OCI-LY7 (cell line): ENCODE data around the gene CXCR3. TPM values are rescaled to one million over a fixed set of nuclear protein-coding genes. Genes with fewer than 3 reads are reported as not detected.

Experiments used
- Bru-seq: library from RNA; stranded (reverse); fragments of 400-500 nt; gene quantifications from one replicate; lab custom pipeline; 2021; lab: Mats Ljungman, UMichigan
- BruChase-seq, 2 experiments: library from RNA; stranded (reverse); fragments of 400-500 nt; gene quantifications; one replicate each; lab custom pipeline; 2021; lab: Mats Ljungman, UMichigan
- BruUV-seq: library from RNA; stranded (reverse); fragments of 400-500 nt; replicated peaks from 2 replicates; lab custom pipeline; 2021; lab: Mats Ljungman, UMichigan
- CTCF ChIA-PET: fragments of 300-600 bp; sonication (Branson Sonifier 250); formaldehyde crosslinking; loops from one replicate; lab custom pipeline; 2022; ENCODE audit warnings: antibody characterized with exemption; ENCODE audit not compliant: unreplicated experiment; lab: Charles Lee
- POLR2A ChIA-PET: fragments of 300-600 bp; sonication (Branson Sonifier 250); formaldehyde crosslinking; loops from one replicate; lab custom pipeline; 2022; ENCODE audit warnings: antibody characterized with exemption; lab: Charles Lee
- DNase-seq: peaks from one replicate; pipeline ENCODE4 v3.0.0-alpha.2; 2015; ENCODE audit warnings: low spot score
- H2AFZ ChIP-seq: fragments of 200-600 bp; sonication (generic), shearing (Covaris generic); 2 replicates; pipeline ENCODE4 v1.6.1; 2014; ENCODE audit warnings: mild to moderate bottlenecking, antibody characterized with exemption, low read length, moderate library complexity
- H3K27ac ChIP-seq: fragments of 200-600 bp; sonication (generic); 2 replicates; pipeline ENCODE4 v1.5.1; 2014; ENCODE audit warnings: mixed run types, low read depth, mild to moderate bottlenecking, moderate library complexity, low read length, inconsistent platforms; ENCODE audit not compliant: poor library complexity, severe bottlenecking
- H3K36me3 ChIP-seq: fragments of 200-600 bp; sonication (generic); 2 replicates; pipeline ENCODE4 v1.6.1; 2014; ENCODE audit warnings: mild to moderate bottlenecking, antibody characterized with exemption, low read length, moderate library complexity, mixed read lengths; ENCODE audit not compliant: insufficient read depth
- H3K4me1 ChIP-seq: fragments of 200-600 bp; sonication (generic); 2 replicates; pipeline ENCODE4 v1.5.1; 2014; ENCODE audit warnings: mild to moderate bottlenecking, low read length; ENCODE audit not compliant: insufficient read depth, poor library complexity, severe bottlenecking
- H3K4me2 ChIP-seq: fragments of 200-600 bp; sonication (generic); 2 replicates; pipeline ENCODE4 v1.6.1; 2014; ENCODE audit warnings: mild to moderate bottlenecking, low read length
- H3K4me3 ChIP-seq: fragments of 200-600 bp; sonication (generic); 2 replicates; pipeline ENCODE4 v1.5.1; 2014; ENCODE audit warnings: mild to moderate bottlenecking, low read depth, low read length; ENCODE audit not compliant: poor library complexity, severe bottlenecking
- H3K79me2 ChIP-seq: fragments of 200-600 bp; sonication (generic); 2 replicates; pipeline ENCODE4 v1.6.1; 2016; ENCODE audit warnings: low read depth, mild to moderate bottlenecking, low read length, moderate library complexity, mixed read lengths; ENCODE audit not compliant: insufficient read depth
- H3K9me2 ChIP-seq: fragments of 200-600 bp; sonication (generic); 2 replicates; pipeline ENCODE4 v1.6.1; 2016; ENCODE audit warnings: mild to moderate bottlenecking, low read length, mixed read lengths; ENCODE audit not compliant: insufficient read depth
- H3K9me3 ChIP-seq: fragments of 200-600 bp; sonication (generic); 2 replicates; pipeline ENCODE4 v1.6.1; 2014; ENCODE audit warnings: mild to moderate bottlenecking, mixed run types, low read length, mixed read lengths
- H4K20me1 ChIP-seq: fragments of 200-600 bp; sonication (generic); 2 replicates; pipeline ENCODE4 v1.6.1; 2014; ENCODE audit warnings: mild to moderate bottlenecking, antibody characterized with exemption, low read length, moderate library complexity, mixed read lengths; ENCODE audit not compliant: insufficient read depth
- EZH2phosphoT487 ChIP-seq: fragments of 200-600 bp; sonication (generic); IDR thresholded peaks from 2 replicates; pipeline ENCODE4 v1.6.1; 2018; ENCODE audit warnings: low read depth, borderline replicate concordance, mild to moderate bottlenecking, mixed run types, antibody characterized with exemption, low read length, moderate library complexity, mixed read lengths
- intact Hi-C: fragments of 100-400 bp; cut with micrococcal nuclease; formaldehyde crosslinking; loops from one replicate; pipeline ENCODE4 v1.10.0; 2022; ENCODE audit not compliant: unreplicated experiment
- long read RNA-seq: library from polyadenylated mRNA; stranded (forward); transcript quantifications from one replicate; pipeline ENCODE4 v2.0.0, GENCODE V29; 2022
- total RNA-seq, 2 experiments: library from RNA; depleted of rRNA in 1 of 2; stranded (reverse); fragments of >200 nt in 1 of 2; shearing (Covaris generic) in 1 of 2; gene quantifications; 2 replicates each; pipeline ENCODE4 v1.2.3, GENCODE V29; 2014 to 2022
- TF ChIP-seq, protein P1 (sequence below): fragments of 200-600 bp; sonication (generic); conservative IDR thresholded peaks from 2 replicates; pipeline ENCODE4 v1.5.1; 2014; ENCODE audit warnings: mild to moderate bottlenecking, antibody characterized with exemption, low read length, moderate library complexity, mixed read lengths

The CXCR3 gene
- total RNA-seq (2014; rRNA removed; shearing (Covaris generic)) (not detected in 2 replicates), total RNA-seq (2022) (not detected in 2 replicates), Bru-seq, nascent RNA (percentile 22 among the genes with signal in this experiment), BruChase-seq, experiment 1, labeled RNA remaining after a 6-hour chase (not detected), BruChase-seq, experiment 2, labeled RNA remaining after a 2-hour chase (percentile 28 among the genes with signal in this experiment)
- long read RNA-seq = 0 reads

DNA sequence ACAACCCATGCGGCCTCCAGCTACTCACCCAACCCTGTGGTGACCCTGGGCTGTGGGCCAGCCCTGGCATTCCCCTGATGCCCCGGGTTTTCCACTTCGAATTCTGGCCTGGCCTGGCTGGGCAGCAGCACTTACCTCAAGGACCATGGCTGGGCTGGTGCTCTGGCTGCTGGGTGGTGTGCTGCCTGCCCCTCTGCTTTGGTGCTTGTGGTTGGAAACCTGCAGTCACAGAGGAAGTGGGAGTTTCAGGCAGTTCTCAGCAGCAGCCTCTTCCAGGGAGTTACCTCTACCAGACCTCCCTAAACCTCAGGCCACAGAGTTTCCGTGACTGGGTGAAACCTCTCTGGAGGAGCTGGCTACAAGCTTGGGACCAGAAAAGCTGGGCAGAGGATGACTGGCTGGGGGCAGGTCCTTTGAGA lies at the start of gene CXCR3:
Gene CXCR3, minus strand, starts transcription at position 209 of the 419 bp plus-strand sequence. Its CDS starts 62 bp downstream, at position 147.
- ChIA-PET POLR2A (interaction anchor here (0.9 kb wide), 1 partner anchor 252 kb away, joined by 3 read pairs; the partner anchor contains the start of gene TAF1), CTCF (no interaction called here)
- intact Hi-C loops = no loop called here

DNA sequence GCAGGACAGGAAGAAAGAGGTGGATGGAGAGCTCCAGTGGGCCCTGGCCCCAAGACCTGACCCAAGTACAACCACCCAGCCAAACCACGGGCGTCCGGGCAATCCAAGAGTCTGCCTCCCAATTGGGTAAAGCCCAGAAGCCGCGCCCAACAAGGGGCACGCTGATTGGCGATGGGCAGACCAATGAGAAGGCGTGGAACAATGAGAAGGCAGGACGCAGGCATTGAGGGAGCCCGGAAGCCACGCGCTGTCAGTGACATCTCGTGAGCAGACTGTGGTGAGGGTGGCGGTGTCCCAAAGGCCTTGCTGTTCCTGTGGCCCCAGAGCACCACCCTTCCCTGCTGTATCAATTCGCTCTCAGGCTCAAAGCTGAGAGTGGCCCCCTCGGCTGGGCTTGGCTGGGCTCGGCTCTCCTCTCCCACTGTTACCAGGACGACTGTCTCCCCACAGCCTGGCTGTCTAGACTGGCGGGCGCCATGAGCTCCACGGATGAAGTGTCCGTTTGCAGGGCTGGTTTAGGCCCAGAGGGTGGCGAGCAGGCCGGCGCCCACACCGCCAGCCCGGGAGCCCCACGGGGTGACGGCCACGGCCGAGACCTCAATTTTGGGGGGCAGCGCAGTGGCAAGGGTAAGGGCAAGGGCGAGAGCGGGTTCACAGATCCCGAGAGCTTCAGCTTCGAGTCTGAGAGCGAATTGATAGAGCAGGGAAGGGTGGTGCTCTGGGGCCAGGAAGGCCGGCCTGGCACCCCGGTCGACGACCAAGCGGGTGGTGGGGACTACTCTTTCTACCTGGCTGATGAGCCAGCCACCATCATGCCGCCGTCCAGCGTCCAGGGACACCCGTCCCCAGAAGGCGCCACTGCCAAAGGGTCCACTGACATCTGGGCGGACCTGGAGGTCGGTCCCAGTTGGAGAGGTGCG lies 49.3 kb upstream of the CXCR3 start, which contains the start of gene LOC101059915:
Gene LOC101059915, plus strand, starts transcription at position 219 of the 920 bp plus-strand sequence.
- no peaks in the 10 kb centered on the region for H4K20me1 ChIP-seq
- no peaks in the 10 kb centered on the region for H3K79me2 ChIP-seq
- ChIA-PET POLR2A (no interaction called here), CTCF (no interaction called here)
- H3K4me2 ChIP-seq = no peak within 1 kb of the TSS
- no peaks in the 10 kb centered on the region for H3K9me3 ChIP-seq
- H3K36me3 ChIP-seq = no peaks in the 10 kb centered on the region
- no peak within 1 kb of the TSS for H3K4me3 ChIP-seq
- no peaks in the 10 kb centered on the region for H3K4me1 ChIP-seq
- intact Hi-C loops = no loop called here
- no peak within 1 kb of the TSS for H3K27ac ChIP-seq
- no peak within 1 kb of the TSS for H2AFZ ChIP-seq
- no peak for DNase-seq
- TF ChIP-seq, protein P1, sequence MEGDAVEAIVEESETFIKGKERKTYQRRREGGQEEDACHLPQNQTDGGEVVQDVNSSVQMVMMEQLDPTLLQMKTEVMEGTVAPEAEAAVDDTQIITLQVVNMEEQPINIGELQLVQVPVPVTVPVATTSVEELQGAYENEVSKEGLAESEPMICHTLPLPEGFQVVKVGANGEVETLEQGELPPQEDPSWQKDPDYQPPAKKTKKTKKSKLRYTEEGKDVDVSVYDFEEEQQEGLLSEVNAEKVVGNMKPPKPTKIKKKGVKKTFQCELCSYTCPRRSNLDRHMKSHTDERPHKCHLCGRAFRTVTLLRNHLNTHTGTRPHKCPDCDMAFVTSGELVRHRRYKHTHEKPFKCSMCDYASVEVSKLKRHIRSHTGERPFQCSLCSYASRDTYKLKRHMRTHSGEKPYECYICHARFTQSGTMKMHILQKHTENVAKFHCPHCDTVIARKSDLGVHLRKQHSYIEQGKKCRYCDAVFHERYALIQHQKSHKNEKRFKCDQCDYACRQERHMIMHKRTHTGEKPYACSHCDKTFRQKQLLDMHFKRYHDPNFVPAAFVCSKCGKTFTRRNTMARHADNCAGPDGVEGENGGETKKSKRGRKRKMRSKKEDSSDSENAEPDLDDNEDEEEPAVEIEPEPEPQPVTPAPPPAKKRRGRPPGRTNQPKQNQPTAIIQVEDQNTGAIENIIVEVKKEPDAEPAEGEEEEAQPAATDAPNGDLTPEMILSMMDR = no peak
- TF ChIP-seq EZH2phosphoT487 = no peak
- no TSS peak for BruUV-seq
- no peaks in the 10 kb centered on the region for H3K9me2 ChIP-seq

More for the DNA sequence above, at the start of gene CXCR3:
- Histone ChIP-seq H3K79me2 (no peaks in the 10 kb centered on the region), H4K20me1 (no peaks in the 10 kb centered on the region), H3K36me3 (peaks cover 4% of the 10 kb centered on the region), H2AFZ (no peak within 1 kb of the TSS), H3K9me2 (no peaks in the 10 kb centered on the region), H3K27ac (peak within 1 kb of the TSS; percentile 41), H3K4me2 (peak within 1 kb of the TSS; percentile 58), H3K4me3 (no peak within 1 kb of the TSS), H3K9me3 (peaks cover 6% of the 10 kb centered on the region; the same call in 1 of the 2 replicates), H3K4me1 (peaks cover 56% of the 10 kb centered on the region)
- DNase-seq = peak; percentile 59
- BruUV-seq = no TSS peak
- no peak for TF ChIP-seq EZH2phosphoT487
- TF ChIP-seq, protein P1 = no peak
